GM19025 (cell line): ENCODE results near the gene BBS4.
"Not testable (repeated sequence)": the region's sequence is repeated elsewhere in the genome, so short reads cannot be mapped to it uniquely, and the experiment has no call there.

ENCODE experiments used
- ATAC-seq: cut with Tn5 transposase; IDR thresholded peaks from one replicate; pipeline ENCODE4 v1.9.1; 2021; ENCODE audit warnings: mild to moderate bottlenecking, low read depth, moderate library complexity; ENCODE audit not compliant: unreplicated experiment

Gene BBS4

DNA sequence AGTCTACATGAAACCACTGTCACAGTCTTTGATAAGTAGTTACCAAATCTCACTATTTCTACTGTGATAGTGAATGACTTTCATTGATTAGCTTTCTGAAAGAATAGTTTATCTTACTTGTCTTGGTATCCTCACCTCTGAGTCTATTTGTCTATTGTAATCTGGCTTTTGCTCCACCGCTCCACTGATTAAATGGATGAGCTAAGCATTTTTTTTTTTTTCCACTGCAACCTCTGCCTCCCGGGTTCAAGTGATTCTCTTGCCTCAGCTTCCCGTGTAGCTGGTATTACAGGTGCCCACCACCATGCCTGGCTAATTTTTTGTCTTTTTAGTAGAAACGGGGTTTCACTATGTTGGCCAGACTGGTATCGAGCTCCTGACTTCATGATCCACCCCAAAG lies 12.9 kb downstream of the BBS4 start:
- no peak for ATAC-seq

DNA sequence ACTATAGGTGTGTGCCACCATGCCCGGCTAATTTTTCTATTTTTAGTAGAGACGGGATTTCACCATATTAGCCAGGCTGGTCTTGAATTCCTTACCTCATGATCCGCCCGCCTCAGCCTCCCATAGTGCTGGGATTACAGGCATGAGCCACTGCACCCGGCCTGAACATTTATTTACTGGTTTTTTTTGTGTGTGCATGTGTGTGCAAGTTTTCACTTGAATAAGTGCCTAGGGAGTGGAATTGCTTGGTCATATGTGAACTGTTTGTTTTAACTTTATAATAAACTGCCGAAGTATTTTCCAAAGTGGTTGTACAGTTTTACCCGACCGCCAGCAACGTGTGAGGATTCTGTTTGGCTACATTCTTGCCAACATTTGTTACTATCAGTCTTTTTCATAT lies 14.1 kb downstream of the BBS4 start:
- no peak for ATAC-seq

DNA sequence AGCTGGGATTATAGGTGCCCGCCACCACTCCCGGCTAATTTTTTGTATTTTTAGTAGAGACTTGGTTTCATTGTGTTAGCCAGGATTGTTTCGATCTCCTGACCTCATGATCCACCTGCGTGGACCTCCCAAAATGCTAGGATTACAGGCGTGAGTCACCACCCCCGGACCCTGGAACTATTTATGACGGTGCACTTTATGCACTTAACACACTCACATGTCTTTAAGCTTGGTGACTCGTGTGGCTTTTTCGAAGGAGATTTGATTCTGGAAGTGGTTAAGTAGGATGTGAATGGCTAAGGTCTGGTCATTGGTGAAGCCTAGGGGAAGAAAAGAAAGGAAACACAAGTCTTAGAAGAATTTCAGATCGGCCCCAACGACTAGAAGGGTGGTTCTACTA lies 20.3 kb downstream of the BBS4 start:
- ATAC-seq = no peak

DNA sequence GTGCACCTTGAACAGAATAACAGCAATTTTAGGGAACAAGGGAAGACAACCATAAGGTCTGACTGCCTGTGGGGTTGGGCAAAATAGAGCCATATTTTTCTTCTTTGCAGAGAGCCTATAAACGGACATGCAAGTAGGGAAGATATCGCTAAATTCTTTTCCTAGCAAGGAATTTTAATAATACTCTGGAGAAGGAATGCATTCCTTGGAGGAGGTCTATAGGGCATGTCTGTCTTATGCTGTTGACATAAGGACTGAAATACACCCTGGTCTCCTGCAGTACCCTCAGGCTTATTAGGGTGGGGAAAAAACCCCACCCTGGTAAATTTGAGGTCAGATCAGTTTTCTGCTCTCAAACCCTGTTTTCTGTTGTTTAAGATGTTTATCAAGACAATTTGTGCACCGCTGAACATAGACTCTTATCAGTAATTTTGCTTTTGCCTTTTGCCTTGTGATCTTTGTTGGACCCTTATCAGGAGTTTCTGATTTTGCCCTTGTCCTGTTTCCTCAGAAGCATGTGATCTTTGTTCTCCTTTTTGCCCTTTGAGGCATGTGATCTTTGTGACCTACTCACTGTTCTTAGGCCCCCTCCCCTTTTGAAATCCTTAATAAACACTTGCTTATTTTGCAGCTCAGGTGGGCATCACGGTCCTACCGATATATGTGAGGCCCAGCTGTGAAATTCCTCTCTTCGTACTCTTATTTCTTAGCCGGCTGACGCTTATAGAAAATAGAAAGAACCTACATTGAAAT lies 22.7 kb downstream of the BBS4 start:
- not testable (repeated sequence) for ATAC-seq

DNA sequence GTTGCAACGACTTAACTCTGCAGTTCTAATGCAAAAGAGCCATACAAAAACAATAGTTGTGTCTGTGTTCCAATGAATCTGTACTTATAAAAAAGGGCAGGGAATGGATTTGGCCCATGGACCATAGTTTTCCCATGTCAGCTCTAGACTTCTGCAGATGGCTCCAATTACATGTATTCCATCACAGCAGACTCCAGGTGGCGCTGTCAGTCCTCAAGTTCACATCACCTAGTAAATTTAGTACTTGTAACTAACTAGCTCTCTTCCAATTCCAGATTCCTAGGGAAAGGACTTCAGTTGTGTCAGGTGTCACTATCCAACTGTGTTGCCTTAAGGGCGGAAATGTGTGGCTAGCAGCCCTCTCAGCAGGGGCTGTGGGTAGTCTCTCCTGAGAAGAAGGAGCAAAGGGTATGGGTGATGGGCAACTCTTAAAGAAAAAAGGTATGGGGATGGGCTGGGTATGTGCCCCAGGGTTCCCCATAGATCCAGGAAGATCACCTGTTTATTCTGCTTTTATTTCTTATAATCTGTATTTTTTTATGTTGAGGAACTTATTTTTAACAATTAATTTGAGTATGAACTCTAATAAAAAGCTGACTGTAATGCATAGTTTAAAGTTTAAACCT lies 36.2 kb downstream of the BBS4 start:
- ATAC-seq = no peak

DNA sequence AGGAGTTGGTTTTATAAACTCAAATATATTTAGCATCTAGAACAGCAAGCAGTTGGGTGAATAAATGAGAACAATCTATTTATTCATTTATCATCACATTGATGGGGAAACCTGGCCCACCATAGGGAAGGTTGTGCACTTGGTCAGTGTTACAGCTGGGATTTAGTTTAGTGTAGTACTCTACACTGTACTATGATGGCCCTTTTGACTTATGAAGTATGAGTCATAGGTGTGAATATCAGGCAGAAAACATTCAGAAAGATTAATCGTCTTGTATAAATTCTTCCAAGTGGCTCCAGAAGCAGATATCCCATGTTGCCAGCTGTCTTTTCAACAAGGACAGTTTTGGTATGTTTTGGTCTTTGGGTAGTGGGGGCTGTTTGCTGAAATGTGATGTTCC lies 38.0 kb downstream of the BBS4 start:
- no peak for ATAC-seq

DNA sequence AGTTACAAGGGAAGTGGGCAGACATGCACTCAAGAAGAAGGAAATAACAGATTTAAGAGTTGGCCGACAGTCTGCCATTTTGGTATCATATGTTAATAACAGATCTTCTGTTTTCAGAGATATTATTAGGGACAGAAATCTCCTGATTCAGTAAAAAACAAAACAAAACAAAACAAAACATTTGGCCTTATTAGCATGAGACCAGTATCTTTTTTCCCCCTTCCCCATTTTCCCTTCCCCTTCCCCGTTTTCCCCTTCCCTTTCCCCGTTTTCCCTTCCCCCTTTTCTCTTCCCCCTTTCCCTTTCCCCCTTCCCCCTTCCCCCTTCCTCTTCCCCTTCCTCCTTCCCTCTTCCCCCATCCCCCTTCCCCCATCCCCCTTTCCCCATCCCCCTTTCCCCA lies 39.4 kb downstream of the BBS4 start:
- ATAC-seq = no peak

DNA sequence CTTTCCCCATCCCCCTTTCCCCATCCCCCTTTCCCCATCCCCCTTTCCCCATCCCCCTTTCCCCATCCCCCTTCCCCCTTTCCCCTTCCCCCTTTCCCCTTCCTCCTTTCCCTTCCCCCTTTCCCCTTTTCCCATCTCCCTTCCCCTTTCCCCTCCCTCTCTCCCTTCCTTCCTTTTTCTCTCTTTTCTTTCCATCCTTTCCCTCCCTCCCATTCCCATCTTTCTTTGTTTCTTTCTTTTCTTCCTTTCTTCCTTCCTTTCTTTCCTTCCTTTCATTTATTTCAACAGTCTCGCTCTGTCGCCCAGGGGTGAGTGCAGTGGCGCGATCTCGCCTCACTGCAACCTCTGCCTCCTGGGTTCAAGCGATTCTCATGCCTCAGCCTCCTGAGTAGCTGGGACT lies 39.8 kb downstream of the BBS4 start:
- ATAC-seq = not testable (repeated sequence)

DNA sequence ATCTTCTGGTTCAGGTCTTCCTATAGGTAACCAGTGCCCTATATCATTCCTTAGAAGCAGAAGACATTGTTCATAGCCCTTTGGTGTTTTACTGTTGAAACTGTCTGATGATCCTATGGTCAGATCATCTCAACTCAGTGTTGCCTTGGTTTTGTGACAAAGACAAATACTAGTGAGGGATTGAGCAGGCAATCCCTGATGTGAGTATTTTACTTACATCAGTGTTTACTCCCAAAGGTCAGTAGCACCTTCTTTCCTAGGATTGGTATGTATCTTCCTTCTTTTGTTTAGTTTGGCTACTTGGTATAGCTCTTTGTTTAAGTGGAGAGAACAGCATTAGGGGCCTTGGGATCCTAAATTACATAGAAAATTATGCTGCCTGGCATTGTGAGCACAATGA lies 41.1 kb downstream of the BBS4 start:
- no peak for ATAC-seq

DNA sequence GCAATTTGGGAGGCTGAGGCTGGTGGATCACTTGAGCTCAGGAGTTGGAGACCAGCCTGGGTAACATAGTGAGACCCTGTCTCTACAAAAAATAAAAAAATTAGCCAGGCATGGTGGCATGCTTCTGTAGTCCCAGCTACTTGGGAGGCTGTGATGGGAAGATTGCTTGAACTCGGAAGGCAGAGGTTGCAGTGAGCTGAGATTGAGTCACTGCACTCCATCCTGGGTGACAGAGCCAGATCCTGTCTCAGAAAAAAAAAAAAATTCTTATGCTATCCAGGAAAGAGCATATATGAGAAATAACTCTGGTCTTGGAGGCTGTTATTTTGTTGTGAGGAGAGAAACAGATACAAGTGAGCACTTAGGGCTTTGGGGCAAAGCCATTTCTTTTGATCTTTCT lies 42.2 kb downstream of the BBS4 start:
- ATAC-seq = not testable (repeated sequence)

DNA sequence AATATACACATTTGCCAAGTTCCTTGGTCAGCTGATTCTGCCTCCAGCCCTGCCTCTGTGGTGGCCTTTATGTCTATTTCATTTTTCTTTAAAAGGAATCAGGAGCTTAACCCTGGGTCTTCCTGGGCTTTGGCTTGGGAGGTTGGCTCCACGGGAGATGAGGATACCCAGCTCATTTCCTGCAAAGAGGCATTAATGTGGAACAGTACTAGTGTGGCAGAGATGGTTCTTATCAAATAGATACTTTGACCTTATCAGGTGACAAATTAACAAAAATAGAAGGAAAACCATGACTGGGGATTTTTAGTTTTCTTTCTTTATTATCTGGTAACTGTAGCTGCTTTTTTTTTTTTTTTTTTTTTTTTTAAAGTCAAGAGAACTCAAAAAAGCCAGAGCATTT lies 42.8 kb downstream of the BBS4 start:
- no peak for ATAC-seq

DNA sequence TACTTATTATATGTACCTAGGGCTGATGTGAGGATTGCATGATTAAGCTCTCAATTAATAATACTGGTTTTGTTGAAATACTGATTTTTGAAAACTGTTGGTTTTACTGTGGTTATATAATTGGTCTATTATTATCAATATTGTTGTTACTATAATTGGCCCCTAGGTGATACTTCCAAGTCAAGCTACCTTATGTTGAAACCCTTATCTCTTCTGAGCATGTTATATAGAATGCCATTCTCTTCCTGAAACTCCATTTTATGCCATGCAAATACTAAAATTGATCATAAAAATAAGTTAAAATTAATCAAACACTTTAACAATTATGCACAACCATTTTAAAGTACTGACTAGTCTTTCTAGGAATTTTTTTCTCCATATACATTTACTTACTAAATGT lies 46.1 kb downstream of the BBS4 start:
- ATAC-seq = no peak

DNA sequence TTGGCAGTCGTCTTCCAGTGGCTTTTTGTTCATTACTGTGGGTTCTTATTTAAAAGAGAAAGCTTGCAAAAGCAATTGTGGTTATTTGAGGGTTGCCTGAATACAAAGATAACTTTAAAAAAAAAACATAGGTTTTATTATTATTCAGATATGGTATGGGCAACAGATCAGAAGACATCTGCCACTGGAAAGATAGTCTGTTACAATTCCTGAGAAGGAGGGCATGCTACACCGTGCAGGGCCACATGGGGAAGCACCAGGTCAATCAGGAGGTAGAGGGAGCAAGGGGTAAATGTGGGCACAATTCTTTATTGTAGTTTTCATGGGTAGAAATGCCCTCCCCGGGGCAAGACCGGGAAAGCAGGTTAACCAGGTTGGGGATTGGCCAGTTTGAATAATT lies 46.5 kb downstream of the BBS4 start:
- ATAC-seq = no peak

DNA sequence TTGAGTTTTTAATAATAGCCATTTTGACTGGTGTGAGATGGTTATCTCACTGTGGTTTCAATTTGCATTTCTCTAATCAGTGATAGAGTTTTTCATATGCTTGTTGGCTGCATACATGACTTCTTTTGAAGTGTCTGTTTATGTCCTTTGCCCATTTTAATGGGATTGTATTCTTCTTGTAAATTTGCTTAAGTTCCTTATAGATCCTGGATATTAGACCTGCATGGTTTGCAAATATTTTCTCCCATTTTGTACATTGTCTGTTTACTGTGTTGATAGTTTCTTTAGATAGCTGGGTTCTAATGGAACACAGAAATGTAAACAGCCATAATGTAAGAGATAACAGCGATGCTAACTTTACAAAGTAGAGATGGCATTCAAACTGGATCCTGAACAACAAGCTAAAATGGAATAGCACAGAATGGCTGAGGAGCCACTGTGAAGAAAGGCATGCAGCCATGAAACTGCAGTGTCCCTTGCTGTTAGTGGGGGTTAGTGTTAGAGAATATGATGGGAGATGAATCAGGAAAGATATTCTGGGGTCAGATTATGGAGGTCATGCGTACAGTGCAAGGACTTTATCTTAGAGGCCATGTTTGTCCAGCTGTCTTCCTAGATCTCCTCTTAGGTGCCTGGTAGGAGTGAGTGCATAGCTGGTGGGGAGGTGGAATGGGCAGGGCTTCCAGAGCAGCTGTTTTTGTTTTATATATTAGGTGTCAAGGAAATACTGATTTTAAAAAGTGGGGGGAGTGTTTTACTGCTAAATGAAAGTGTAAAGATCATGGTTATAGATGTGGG lies 48.1 kb downstream of the BBS4 start:
- no peak for ATAC-seq

DNA sequence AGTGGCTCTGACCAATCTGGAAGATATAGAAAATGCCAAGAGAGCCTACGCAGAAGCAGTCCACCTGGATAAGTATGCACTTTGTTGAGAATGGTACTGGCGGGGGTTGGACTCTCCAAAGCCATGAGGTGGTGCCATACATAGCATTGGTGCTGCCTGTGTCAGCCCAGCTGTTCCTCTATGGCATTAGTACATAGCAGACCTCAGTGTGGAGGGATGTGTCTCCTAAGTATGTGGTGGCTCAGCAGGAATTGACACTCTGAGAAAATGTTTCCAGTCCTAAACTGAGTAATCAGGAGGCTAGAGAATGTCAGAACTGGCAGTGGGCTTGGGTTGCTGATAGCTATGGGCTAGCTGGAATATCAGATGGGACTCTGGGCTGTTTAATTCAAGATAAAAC lies 49.1 kb downstream of the BBS4 start:
- ATAC-seq = no peak

DNA sequence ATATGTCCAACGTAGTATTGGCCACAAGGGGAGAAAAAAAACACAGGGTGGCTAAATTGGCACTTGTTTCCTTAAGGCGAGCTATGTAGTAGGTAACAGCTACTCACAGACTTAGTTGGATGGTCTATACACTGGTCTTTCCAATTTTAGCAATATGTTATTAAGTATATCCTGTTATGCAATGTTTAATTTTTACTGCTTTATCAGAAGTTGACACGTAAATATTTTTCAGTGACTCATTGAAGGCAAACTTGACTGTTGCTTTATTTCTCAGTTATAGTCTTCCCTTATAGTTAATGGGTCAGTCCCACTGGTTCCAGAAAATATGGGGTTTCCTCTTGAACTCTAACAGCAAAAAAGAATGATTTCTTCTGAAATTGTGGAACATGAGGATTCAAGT lies 51.1 kb downstream of the BBS4 start:
- ATAC-seq = no peak

DNA sequence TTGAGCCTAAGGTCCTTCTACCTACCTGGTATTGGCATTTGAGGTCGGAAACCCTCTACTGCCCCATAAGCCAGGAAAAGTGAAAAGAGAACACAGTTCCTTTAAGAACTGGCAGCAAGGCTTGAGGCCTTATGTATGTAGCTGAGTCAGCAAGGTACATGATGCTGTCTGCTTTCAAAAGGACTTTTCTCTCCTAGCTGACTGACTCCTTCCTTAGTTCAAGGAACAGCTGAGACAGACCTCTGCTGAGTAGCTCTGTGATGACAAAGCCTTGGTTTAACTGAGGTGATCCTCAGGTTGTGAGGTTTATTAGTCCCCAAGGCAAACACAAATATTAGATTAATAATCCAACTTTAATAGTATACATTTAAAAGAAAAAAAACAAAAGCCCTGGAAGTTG lies 51.7 kb downstream of the BBS4 start:
- no peak for ATAC-seq

DNA sequence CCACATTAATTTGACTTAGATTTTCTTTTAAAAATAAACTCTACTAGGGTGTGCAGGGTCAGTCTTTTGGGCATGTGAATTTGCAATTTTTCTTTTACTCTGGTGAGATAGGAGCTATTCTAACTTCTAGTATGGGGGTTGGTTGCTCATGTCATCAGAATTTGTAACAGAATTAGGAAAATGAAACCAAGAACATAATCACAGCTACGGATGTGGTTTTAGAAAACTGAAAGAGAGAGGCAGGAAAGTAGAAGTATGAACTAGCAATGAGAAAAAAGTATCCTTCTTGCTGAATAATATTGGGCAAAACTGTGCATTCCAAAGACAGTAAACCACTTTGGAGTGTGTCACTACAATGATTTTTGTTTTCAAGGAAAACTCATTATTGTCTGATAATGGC lies 54.2 kb downstream of the BBS4 start:
- no peak for ATAC-seq

DNA sequence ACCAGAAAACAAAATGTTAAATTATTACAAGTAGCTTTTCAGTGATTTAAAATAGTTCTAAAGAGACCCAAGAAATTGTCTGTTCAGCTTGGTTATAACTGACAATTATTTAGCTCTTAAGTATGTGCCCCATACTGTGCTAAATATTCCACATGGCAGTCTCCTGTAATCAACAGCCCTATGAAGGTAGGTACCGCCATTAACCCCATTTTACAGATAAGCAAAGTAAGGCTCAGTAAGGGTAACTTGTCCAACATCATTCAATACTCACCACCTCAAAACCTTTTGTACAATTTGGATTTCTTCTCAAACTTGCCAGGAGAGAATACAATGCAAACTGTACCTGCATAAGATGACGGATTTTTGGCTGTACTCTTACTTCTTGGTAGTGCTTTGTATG lies 63.7 kb downstream of the BBS4 start:
- no peak for ATAC-seq

DNA sequence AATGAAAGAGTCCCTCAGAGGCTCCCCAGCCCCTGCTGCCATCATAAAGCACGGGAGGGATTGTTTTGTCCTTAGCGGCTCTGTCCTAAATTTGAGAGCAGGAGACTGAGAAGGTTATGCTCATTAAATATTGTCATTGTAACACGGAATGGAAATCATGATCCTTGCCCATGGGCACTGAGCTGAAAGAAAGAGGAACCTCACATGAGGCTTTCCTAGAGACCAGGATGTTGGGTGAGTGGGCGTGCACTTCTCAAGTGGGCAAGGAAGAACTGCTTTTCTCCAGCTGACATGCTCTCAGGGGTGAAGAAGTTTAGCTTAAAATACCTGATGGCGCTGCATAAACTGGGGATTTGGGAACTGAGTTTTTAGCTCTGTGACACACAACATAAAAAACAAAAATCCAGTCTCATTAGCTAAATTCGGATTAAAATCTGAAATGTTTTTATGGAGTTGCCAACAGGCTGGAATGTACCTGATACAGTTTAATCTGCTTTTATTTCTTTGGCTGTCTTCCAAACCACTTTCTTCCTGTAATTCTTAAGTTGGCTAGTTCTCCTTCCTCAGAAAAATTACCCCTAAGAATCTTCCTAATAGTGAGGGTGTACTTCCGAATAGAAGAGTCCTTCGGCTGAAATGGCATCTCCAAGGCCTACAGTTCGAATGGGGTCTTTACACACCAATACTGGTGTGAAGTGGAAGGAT lies 65.9 kb downstream of the BBS4 start:
- no peak for ATAC-seq

DNA sequence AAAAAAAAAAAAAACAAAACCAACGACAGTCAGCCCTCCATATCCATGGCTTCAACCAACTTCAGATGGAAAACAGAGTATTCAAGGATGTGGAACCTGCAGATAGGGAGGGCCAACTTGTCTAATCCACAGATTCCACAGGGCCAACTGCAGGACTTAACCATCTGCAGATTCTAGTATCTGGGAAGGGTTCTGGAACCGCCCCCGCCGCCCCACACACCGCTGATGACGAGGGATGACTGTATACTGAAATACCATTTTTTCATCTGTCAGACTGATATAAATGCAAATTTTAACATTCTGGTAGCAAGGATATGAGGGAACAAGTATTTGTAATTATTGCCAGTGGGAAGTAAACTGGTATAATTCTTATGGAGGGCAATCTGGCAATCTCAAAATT lies 68.1 kb downstream of the BBS4 start:
- ATAC-seq = no peak
